ENCODE results near the gene ADAMTS10.
"Not testable (repeated sequence)": the region's sequence is repeated elsewhere in the genome, so short reads cannot be mapped to it uniquely, and the experiment has no call there.

Gene ADAMTS10

GRCh38 chr19:8630796-8631424 is 20.4 kb upstream of the ADAMTS10 start:
- no peaks in the 10 kb centered on the region for H3K36me3 ChIP-seq
- H3K27ac ChIP-seq: no peak overlapping the region
- no peak for TF ChIP-seq CTCF (IDR thresholded peaks at IDR 0.05; ENCODE audit: low read depth, low read length)
- peaks cover 35% of the 10 kb centered on the region for H3K27me3 ChIP-seq (ENCODE audit: insufficient read depth, low read depth, severe bottlenecking)
- H3K9me3 ChIP-seq (ENCODE audit: severe bottlenecking): peaks cover 12% of the 10 kb centered on the region
- H3K4me3 ChIP-seq (ENCODE audit: low read depth, low read length): no peak overlapping the region
- DNase-seq: no peak

GRCh38 chr19:8629996-8630683 is 19.6 kb upstream of the ADAMTS10 start, which contains the start of gene NFILZ:
TSS of gene NFILZ (plus strand) at chr19:8630633. CDS start at chr19:8676766, 46,133 bp downstream.
- H3K27ac ChIP-seq: no peak within 1 kb of the TSS
- no peak for TF ChIP-seq CTCF (IDR thresholded peaks at IDR 0.05; ENCODE audit: low read depth, low read length)
- H3K27me3 ChIP-seq (ENCODE audit: insufficient read depth, low read depth, severe bottlenecking): peaks cover 31% of the 10 kb centered on the region
- no peak for DNase-seq
- H3K4me3 ChIP-seq (ENCODE audit: low read depth, low read length): no peak within 1 kb of the TSS
- peaks cover 12% of the 10 kb centered on the region for H3K9me3 ChIP-seq (ENCODE audit: severe bottlenecking)
- no peaks in the 10 kb centered on the region for H3K36me3 ChIP-seq

GRCh38 chr19:8629184-8629583 is 18.7 kb upstream of the ADAMTS10 start:
- no peak for DNase-seq
- no peaks in the 10 kb centered on the region for H3K36me3 ChIP-seq

GRCh38 chr19:8626842-8627241 is 16.3 kb upstream of the ADAMTS10 start:
- TF ChIP-seq CTCF (IDR thresholded peaks at IDR 0.05; ENCODE audit: low read depth, low read length): no peak
- no peak for DNase-seq
- peaks cover 47% of the 10 kb centered on the region for H3K27me3 ChIP-seq (ENCODE audit: insufficient read depth, low read depth, severe bottlenecking)
- H3K4me3 ChIP-seq (ENCODE audit: low read depth, low read length): no peak overlapping the region
- peaks cover 12% of the 10 kb centered on the region for H3K9me3 ChIP-seq (ENCODE audit: severe bottlenecking)
- H3K36me3 ChIP-seq: no peaks in the 10 kb centered on the region
- no peak overlapping the region for H3K27ac ChIP-seq

More at GRCh38 chr19:8629184-8629583, 18.7 kb upstream of the ADAMTS10 start:
- Histone ChIP-seq H3K27ac (no peak overlapping the region), H3K4me3 (ENCODE audit: low read depth, low read length) (no peak overlapping the region), H3K27me3 (ENCODE audit: insufficient read depth, low read depth, severe bottlenecking) (peaks cover 32% of the 10 kb centered on the region), H3K9me3 (ENCODE audit: severe bottlenecking) (peaks cover 12% of the 10 kb centered on the region)
- TF ChIP-seq CTCF (IDR thresholded peaks at IDR 0.05; ENCODE audit: low read depth, low read length): no peak

- H3K36me3 ChIP-seq; H3K27ac ChIP-seq; H3K9me3 ChIP-seq (ENCODE audit: severe bottlenecking); DNase-seq; H3K4me3 ChIP-seq (ENCODE audit: low read depth, low read length): not testable (repeated sequence)
- peak; percentile 43; the same call in 1 of the 2 replicates for TF ChIP-seq CTCF (IDR thresholded peaks at IDR 0.05; ENCODE audit: low read depth, low read length)
- H3K27me3 ChIP-seq (ENCODE audit: insufficient read depth, low read depth, severe bottlenecking): peaks cover 59% of the 10 kb centered on the region
These were observed 12.4 kb upstream of the ADAMTS10 start for GRCh38 chr19:8622886-8623285.
